A673 (cell line): ENCODE results near the gene SYK. TPM values are rescaled to one million over a fixed set of nuclear protein-coding genes. Genes with fewer than 3 reads are reported as not detected.
A peak's percentile ranks its signal among the peaks of the same experiment; 100 is the strongest.

Experiments used
- BruUV-seq: library from RNA; stranded (reverse); fragments of 400-500 nt; replicated peaks from 2 replicates; lab custom pipeline; 2021; lab: Mats Ljungman, UMichigan
- CTCF ChIA-PET: fragments of 300-600 bp; sonication (Branson Sonifier 250); formaldehyde crosslinking; loops from one replicate; lab custom pipeline; 2022; ENCODE audit warnings: antibody characterized with exemption; lab: Charles Lee
- POLR2A ChIA-PET: fragments of 300-600 bp; sonication (Branson Sonifier 250); formaldehyde crosslinking; loops from one replicate; lab custom pipeline; 2022; ENCODE audit warnings: antibody characterized with exemption; ENCODE audit not compliant: low non-redundant PET; lab: Charles Lee
- DNase-seq: peaks from one replicate; pipeline ENCODE4 v3.0.0-alpha.2; 2015; ENCODE audit warnings: low spot score
- H3K27ac ChIP-seq: fragments of 200-600 bp; sonication (generic); 2 replicates; pipeline ENCODE4 v1.5.1; 2016; ENCODE audit warnings: mixed run types, low read depth, mild to moderate bottlenecking, mixed read lengths, antibody characterized with exemption, low read length; ENCODE audit not compliant: poor library complexity, severe bottlenecking
- H3K27me3 ChIP-seq: fragments of 200-600 bp; sonication (generic); replicated peaks from 2 replicates; pipeline ENCODE4 v1.6.1; 2017; ENCODE audit warnings: mixed run types, low read depth, mild to moderate bottlenecking, mixed read lengths, antibody characterized with exemption, low read length; ENCODE audit not compliant: insufficient read depth, poor library complexity
- H3K36me3 ChIP-seq: fragments of 200-600 bp; sonication (generic); 2 replicates; pipeline ENCODE4 v1.6.1; 2016; ENCODE audit warnings: mixed run types, mild to moderate bottlenecking, mixed read lengths, antibody characterized with exemption, low read length; ENCODE audit not compliant: insufficient read depth, poor library complexity, severe bottlenecking
- H3K4me1 ChIP-seq: fragments of 200-600 bp; sonication (generic); 2 replicates; pipeline ENCODE4 v1.6.1; 2017; ENCODE audit warnings: mixed run types, mild to moderate bottlenecking, mixed read lengths, antibody characterized with exemption, low read length; ENCODE audit not compliant: insufficient read depth, poor library complexity, severe bottlenecking
- H3K4me3 ChIP-seq: fragments of 200-600 bp; sonication (generic); 2 replicates; pipeline ENCODE4 v1.5.1; 2016; ENCODE audit warnings: low read depth, mixed run types, mild to moderate bottlenecking, mixed read lengths, low read length; ENCODE audit not compliant: poor library complexity, severe bottlenecking
- H3K9me3 ChIP-seq: fragments of 200-600 bp; sonication (generic); 2 replicates; pipeline ENCODE4 v1.6.1; 2016; ENCODE audit warnings: mixed run types, low read depth, mild to moderate bottlenecking, mixed read lengths, antibody characterized with exemption, low read length; ENCODE audit not compliant: poor library complexity, severe bottlenecking
- EZH2 ChIP-seq: fragments of 200-600 bp; sonication (generic); IDR thresholded peaks from 2 replicates; pipeline ENCODE4 v1.6.1; 2017; ENCODE audit warnings: borderline replicate concordance, low read depth, mild to moderate bottlenecking, mixed read lengths, antibody characterized with exemption, low read length; ENCODE audit not compliant: poor library complexity, severe bottlenecking
- intact Hi-C: fragments of 100-400 bp; cut with micrococcal nuclease; formaldehyde crosslinking; loops from one replicate; pipeline ENCODE4 v1.10.0; 2022; ENCODE audit not compliant: unreplicated experiment
- total RNA-seq: library from RNA; stranded (reverse); gene quantifications from 2 replicates; pipeline ENCODE4 v1.2.3, GENCODE V29; 2021
- TF ChIP-seq, protein P1 (sequence below): fragments of 300-800, 200-600 bp; sonication (generic); conservative IDR thresholded peaks from 2 replicates; pipeline ENCODE4 v1.5.1; 2017; ENCODE audit warnings: low read depth, mild to moderate bottlenecking, antibody characterized with exemption, low read length, moderate library complexity, mixed read lengths

SYK gene
- total RNA-seq, 1 experiment from 2014 or later: 14.9 TPM

DNA sequence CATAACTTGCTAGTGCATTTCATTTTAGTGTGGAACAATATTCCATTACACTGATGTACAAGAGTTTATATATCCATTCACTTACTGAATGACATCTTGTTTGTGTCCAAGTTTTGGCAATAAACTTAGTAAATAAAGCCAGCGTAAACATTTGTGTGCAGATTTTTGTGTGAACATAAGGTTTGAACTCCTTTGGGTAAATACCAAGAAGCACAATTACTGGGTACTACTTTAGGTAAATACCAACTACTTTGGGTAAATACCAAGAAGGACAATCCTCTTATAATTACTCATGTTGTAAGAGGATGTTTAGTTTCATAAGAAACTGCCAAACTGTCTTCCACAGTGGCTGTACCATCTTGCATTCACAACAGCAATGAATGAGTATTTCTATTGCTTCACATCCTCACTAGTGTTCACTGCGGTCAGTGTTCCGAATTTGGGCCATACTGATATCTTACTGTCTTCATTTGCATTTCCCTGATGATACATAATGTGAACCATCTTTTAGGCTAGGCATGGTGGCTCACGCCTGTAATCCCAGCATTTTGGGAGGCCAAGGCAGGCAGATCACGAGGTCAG lies 2.3 kb upstream of the SYK start:
- no peak for DNase-seq
- TF ChIP-seq, protein P1, sequence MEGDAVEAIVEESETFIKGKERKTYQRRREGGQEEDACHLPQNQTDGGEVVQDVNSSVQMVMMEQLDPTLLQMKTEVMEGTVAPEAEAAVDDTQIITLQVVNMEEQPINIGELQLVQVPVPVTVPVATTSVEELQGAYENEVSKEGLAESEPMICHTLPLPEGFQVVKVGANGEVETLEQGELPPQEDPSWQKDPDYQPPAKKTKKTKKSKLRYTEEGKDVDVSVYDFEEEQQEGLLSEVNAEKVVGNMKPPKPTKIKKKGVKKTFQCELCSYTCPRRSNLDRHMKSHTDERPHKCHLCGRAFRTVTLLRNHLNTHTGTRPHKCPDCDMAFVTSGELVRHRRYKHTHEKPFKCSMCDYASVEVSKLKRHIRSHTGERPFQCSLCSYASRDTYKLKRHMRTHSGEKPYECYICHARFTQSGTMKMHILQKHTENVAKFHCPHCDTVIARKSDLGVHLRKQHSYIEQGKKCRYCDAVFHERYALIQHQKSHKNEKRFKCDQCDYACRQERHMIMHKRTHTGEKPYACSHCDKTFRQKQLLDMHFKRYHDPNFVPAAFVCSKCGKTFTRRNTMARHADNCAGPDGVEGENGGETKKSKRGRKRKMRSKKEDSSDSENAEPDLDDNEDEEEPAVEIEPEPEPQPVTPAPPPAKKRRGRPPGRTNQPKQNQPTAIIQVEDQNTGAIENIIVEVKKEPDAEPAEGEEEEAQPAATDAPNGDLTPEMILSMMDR: no peak
- no peak for TF ChIP-seq EZH2
- BruUV-seq: no TSS peak
- no peak overlapping the region for H3K4me3 ChIP-seq
- H3K36me3 ChIP-seq: no peaks in the 10 kb centered on the region
- H3K27me3 ChIP-seq: peaks cover 27% of the 10 kb centered on the region
- ChIA-PET CTCF (no interaction called here), POLR2A (no interaction called here)
- intact Hi-C loops: no loop called here
- H3K9me3 ChIP-seq: no peaks in the 10 kb centered on the region
- peaks cover 21% of the 10 kb centered on the region for H3K4me1 ChIP-seq
- no peak overlapping the region for H3K27ac ChIP-seq

DNA sequence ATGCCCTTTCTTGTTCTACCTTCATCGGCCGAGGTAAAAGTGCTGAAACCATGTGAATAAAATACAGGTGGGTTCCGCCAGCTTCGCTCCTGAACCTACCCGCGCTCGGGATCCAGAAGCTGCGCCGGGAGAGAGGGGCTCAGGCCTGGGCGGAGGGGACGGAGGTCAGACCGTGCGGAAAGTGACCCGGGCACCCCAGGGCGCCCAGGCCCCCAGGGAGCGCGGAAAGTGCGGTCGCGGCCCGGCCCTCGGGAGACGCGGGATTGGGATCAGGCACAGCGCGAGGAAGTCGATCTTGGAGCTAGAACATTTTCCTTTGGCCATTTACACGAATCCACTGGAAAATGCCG lies 329 bp downstream of the SYK start:
- Histone ChIP-seq H3K36me3 (no peaks in the 10 kb centered on the region), H3K9me3 (no peaks in the 10 kb centered on the region), H3K4me1 (peaks cover 36% of the 10 kb centered on the region), H3K4me3 (peak overlapping the region; percentile 53), H3K27ac (peak overlapping the region; percentile 74), H3K27me3 (peaks cover 27% of the 10 kb centered on the region)
- POLR2A ChIA-PET: no interaction called here
- CTCF ChIA-PET: no interaction called here
- no peak for DNase-seq
- TSS peak; percentile 28 for BruUV-seq
- intact Hi-C loops: no loop called here
- peak; percentile 78 for TF ChIP-seq EZH2
- TF ChIP-seq, protein P1: no peak

GRCh38 chr9:90802386-90802985 lies 867 bp downstream of the SYK start:
- intact Hi-C loops: no loop called here
- Histone ChIP-seq H3K9me3 (no peaks in the 10 kb centered on the region), H3K4me1 (peaks cover 36% of the 10 kb centered on the region), H3K27me3 (peaks cover 27% of the 10 kb centered on the region), H3K27ac (peak overlapping the region; percentile 74), H3K4me3 (peak overlapping the region; percentile 53), H3K36me3 (no peaks in the 10 kb centered on the region)
- DNase-seq: no peak
- CTCF ChIA-PET: no interaction called here
- no peak for TF ChIP-seq EZH2
- TF ChIP-seq, protein P1: no peak
- no TSS peak for BruUV-seq
- POLR2A ChIA-PET: no interaction called here
